Aorta (tissue), 5 donors: ENCODE data around the gene ZNF782. TPM values are rescaled to one million over a fixed set of nuclear protein-coding genes. Genes with fewer than 3 reads are reported as not detected.
A peak's percentile ranks its signal among the peaks of the same experiment; 100 is the strongest.
"Not testable (repeated sequence)": the region's sequence is repeated elsewhere in the genome, so short reads cannot be mapped to it uniquely, and the experiment has no call there.

ENCODE experiments used
- ATAC-seq: fragments of 200-7000 bp; cut with Tn5 transposase; one replicate; pipeline ENCODE4 v1.9.1; 2022; ENCODE audit warnings: moderate library complexity; ENCODE audit not compliant: low FRiP score
- DNase-seq, 2 donors: peaks; one replicate each; pipeline ENCODE4 v3.0.0-alpha.2; 2020
- H3K27ac ChIP-seq, 2 donors: one replicate each; pipeline ENCODE4 v1.5.1; 2013; ENCODE audit warnings: low read length in 2 of 2, mild to moderate bottlenecking in 2 of 2, moderate library complexity in 2 of 2, control low read depth in 1 of 2, inconsistent platforms in 1 of 2, low read depth in 1 of 2
- H3K27me3 ChIP-seq, 2 donors: one replicate each; pipeline ENCODE4 v1.6.1; 2013; ENCODE audit warnings: control low read depth in 1 of 2, low read length in 1 of 2, mild to moderate bottlenecking in 1 of 2, moderate library complexity in 1 of 2; ENCODE audit not compliant: insufficient read depth in 2 of 2, control insufficient read depth in 1 of 2
- H3K36me3 ChIP-seq, 2 donors: one replicate each; pipeline ENCODE4 v1.6.1; 2013; ENCODE audit warnings: control low read depth in 1 of 2, low read length in 1 of 2, mild to moderate bottlenecking in 1 of 2; ENCODE audit not compliant: insufficient read depth in 2 of 2, control insufficient read depth in 1 of 2
- H3K4me1 ChIP-seq, 2 donors: one replicate each; pipeline ENCODE4 v1.6.1; 2013; ENCODE audit warnings: low read length in 2 of 2, control low read depth in 1 of 2, mild to moderate bottlenecking in 1 of 2, moderate library complexity in 1 of 2; ENCODE audit not compliant: insufficient read depth in 2 of 2, control insufficient read depth in 1 of 2
- H3K4me3 ChIP-seq, 2 donors: one replicate each; pipeline ENCODE4 v1.5.1; 2013; ENCODE audit warnings: low read length in 2 of 2, control low read depth in 1 of 2, mild to moderate bottlenecking in 1 of 2
- H3K9me3 ChIP-seq: one replicate; pipeline ENCODE4 v1.6.1; 2013; ENCODE audit warnings: mild to moderate bottlenecking, low read length; ENCODE audit not compliant: control insufficient read depth
- WGBS, 2 donors: extraction: QIAGEN DNeasy Blood & Tissue Kit; methylation state at CpG; one replicate each; pipeline ENCODE4 v1.1.7; 2013; 5-methylcytosine and 5-hydroxymethylcytosine counted together
- intact Hi-C, 2 donors: fragments of 100-400 bp; cut with DNase I; formaldehyde crosslinking; loops; one replicate each; pipeline versions ENCODE4 v1.14.2 to v1.15.0; 2022
- polyA plus RNA-seq, 2 donors: library from polyadenylated mRNA; stranded (reverse); fragments of 200-250 nt; gene quantifications; one replicate each; pipeline ENCODE4 v1.2.3, GENCODE V29; 2013
- total RNA-seq, 2 donors: library from RNA; stranded (reverse); fragmentation: NEBNext Ultra II Directional; extraction: Animal tissue kit (Norgen Biotek cat#: 25700); gene quantifications; one replicate each; pipeline ENCODE4 v1.2.1, GENCODE V29; 2021
- donor health status: healthy with polysubstance abuse.
- donor health status: Bipolar disorder and iron deficiency.
- donor health status: DM: no; HTN: no; CAD: no.
- donor health status: DM: no; HTN: no; CAD: no.
- donor health status: DM: yes; HTN: yes; CAD: no.

The ZNF782 gene
- total and polyA plus RNA-seq, 4 donors, result 1.1 to 9.5 (median 4.5) TPM

DNA sequence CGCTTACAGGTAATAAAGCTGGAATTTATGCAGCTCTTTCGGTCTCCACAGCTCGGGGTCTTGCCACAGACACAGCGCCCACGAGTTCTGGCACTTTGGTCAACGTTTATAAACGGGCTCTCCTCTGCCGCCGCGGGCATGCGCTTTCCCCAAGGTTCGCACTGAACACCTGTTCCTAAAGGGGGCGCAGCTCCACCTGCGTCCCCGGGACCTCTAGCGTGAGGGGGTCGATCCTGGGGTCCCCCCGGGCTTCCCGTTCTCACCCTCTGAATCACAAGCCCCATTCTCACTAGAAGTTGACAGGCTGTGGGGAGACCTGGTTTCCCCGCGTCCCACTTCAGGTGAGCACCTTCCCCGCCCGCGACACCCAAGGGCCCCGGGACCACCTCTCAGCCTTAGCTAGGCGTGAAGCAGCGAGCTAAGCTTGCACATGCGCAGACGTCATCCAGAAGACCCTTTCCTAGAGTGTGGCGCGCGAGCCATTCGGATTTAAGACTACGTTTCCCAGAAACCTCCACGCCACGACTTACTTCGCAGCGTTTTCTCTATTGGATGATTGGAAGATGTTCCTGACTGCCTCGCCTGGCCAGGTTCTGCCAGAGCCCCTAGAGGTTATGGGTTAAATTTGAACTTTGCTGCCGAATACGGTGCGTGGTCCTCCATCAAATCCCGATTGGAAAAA is 21.3 kb upstream of the ZNF782 start:
- DNase-seq (peak in 1 of 2 donors; percentile 48), ATAC-seq (peak; percentile 54)
- no peaks in the 10 kb centered on the region for H3K36me3 ChIP-seq
- no peak overlapping the region for H3K27ac ChIP-seq
- H3K4me3 ChIP-seq, result peak overlapping the region in 1 of 2 donors; percentile 25
- peaks cover 0 to 2% of the 10 kb centered on the region in 2 donors for H3K4me1 ChIP-seq
- 1% methylated on average over 43 of the region's 43 CpGs for WGBS, 2 donors
- H3K27me3 ChIP-seq, result no peaks in the 10 kb centered on the region
- intact Hi-C loops, result no loop called here
- H3K9me3 ChIP-seq, result no peaks in the 10 kb centered on the region

DNA sequence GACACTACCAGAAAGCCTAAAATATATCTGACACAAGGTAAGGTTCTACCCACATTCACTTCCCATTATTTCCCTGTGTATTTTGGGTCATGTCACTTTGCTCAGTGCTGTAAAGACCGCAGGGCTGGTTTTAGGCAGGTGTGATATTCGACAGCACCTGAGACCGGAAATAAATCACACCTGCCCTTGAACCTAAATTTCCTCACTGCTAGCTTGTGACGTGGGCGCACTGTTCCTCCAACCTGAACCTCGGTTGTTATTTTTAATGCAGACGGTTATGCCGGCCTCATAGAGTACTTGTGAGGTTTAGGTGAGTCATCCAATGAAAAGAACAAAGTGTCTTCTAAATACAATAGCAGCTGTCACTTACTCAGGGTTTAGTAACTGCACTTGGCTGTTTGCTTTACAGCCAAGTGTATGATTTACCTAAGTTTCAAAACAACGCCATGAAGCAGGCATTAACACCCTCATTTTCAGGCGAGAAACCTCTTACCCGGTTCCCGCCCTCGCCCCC is 20.7 kb upstream of the ZNF782 start:
- H3K4me3 ChIP-seq, result no peak overlapping the region

DNA sequence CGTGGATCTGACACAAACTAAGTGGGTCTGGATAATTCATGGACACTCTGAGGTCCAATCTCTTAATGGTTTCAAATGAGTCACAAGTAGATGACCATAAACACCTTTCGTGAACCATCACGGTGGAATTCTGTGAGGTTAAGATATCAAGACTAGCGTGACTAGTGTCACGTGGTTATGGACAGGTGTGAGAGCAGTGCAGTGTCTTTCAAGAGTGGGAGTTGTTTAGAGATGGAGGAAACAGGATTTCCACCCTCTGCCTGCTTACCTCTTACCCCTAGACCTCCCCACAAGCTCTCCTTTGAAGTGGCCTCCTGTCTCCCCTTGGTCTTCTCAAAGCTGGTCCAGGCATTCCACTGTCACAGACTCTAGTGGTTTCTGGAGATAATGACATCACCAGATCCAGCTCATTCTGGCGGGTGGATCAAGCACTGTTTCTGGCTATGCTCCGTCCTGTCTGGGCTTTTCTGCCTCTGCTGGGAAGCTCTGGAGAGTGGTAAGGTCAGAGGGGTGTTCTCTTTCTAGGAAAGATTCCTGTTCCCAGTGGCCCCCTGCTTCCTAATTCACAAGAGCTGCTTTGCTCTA is 20.0 kb upstream of the ZNF782 start:
- intact Hi-C loops, result no loop called here
- Histone ChIP-seq H3K4me1 (peaks cover 0 to 2% of the 10 kb centered on the region in 2 donors), H3K36me3 (no peaks in the 10 kb centered on the region), H3K27ac (no peak overlapping the region), H3K27me3 (no peaks in the 10 kb centered on the region), H3K9me3 (no peaks in the 10 kb centered on the region), H3K4me3 (no peak overlapping the region)
- ATAC-seq (no peak), DNase-seq (no peak)
- WGBS, 2 donors, result 83 to 85% methylated on average over 7 of the region's 7 CpGs

More for the DNA sequence above, 20.7 kb upstream of the ZNF782 start:
- ATAC-seq (no peak), DNase-seq (no peak)
- H3K27me3 ChIP-seq, result no peaks in the 10 kb centered on the region
- WGBS, 2 donors, result 41 to 43% methylated on average over 13 of the region's 13 CpGs
- H3K27ac ChIP-seq, result no peak overlapping the region
- H3K9me3 ChIP-seq, result no peaks in the 10 kb centered on the region
- intact Hi-C loops, result no loop called here
- no peaks in the 10 kb centered on the region for H3K36me3 ChIP-seq
- peaks cover 0 to 2% of the 10 kb centered on the region in 2 donors for H3K4me1 ChIP-seq

DNA sequence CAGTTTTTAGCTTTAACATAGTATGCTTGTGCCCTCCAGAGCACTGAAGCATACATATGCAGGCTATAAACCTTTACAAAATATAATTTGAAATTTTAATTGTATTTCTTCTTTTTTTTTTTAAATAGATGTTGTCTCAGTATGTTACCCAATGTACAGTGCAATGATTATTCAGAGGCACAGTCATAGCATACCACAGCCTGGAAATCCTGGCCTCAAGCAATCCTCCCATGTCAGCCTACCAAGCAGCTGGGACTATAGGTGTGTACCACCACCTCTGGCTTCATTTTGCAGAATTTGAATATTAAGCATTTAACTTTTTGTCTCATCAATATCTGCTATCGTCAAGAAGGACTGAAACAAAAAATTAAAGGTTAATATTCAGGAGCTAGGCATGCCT is 16.9 kb upstream of the ZNF782 start:
- H3K36me3 ChIP-seq, result no peaks in the 10 kb centered on the region
- ATAC-seq (no peak), DNase-seq (no peak)
- H3K4me1 ChIP-seq, result peaks cover 0 to 2% of the 10 kb centered on the region in 2 donors
- 88 to 90% methylated on average over 1 of the region's 1 CpG for WGBS, 2 donors
- intact Hi-C loops, result no loop called here
- H3K4me3 ChIP-seq, result no peak overlapping the region
- H3K27ac ChIP-seq, result no peak overlapping the region
- H3K27me3 ChIP-seq, result no peaks in the 10 kb centered on the region
- H3K9me3 ChIP-seq, result no peaks in the 10 kb centered on the region

DNA sequence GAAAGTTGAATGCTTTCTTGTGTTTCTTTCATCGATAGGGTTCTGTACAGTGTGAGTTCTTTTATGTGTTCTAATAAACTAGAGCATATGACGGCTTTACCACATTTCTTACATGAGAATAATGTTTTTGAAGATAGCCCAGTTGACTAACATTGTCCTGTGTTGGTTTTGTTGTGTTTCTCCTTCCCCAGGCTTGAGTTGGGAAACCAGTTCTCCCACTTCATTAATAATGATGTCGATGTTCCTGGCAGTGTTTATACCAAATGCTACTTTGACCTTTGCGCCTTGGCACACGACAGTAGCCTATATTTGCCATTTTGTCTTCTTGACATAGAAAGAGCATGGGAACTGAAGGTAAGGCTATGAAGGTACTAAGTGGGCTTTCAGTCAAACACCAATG is 14.4 kb upstream of the ZNF782 start:
- DNase-seq, result no peak
- Histone ChIP-seq H3K27me3 (no peaks in the 10 kb centered on the region), H3K4me1 (no peaks in the 10 kb centered on the region), H3K9me3 (no peaks in the 10 kb centered on the region), H3K27ac (no peak overlapping the region), H3K4me3 (no peak overlapping the region), H3K36me3 (no peaks in the 10 kb centered on the region)
- ATAC-seq, result no peak
- whole genome bisulfite sequencing, 2 donors, result 86 to 88% methylated on average over 5 of the region's 5 CpGs
- intact Hi-C loops, result no loop called here

DNA sequence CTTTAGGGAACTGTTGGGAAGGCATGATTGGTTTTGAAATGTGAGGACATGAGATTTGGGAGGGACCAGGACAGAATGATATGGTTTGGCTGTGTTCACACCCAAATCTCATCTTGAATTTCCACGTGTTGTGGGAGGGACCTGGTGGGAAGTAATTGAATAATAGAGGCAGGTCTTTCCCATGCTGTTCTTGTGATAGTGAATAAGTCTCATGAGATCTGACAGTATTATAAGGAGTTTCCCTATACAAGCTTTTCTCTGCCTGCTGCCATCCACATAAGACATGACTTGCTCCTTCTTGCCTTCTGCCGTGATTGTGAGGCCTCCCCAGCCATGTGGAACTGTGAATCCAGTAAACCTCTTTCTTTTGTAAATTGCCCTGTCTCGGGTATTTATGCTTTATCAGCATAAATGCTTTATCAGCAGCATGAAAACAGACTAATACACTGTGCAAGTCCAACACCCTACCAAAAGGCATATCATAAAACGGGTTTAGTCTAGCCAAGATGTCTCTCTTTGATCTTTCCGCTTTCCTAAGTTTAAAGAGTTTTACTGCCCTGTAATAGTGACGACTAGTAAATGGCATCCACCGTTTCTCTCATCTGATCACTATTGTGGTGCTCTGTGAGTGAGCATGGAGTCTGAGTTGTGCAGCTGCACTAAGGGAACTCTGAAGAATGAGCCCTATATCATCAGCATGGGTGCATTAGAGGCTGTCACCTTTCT is 12.9 kb upstream of the ZNF782 start:
- no peaks in the 10 kb centered on the region for H3K27me3 ChIP-seq
- DNase-seq (no peak), ATAC-seq (no peak)
- no peak overlapping the region for H3K4me3 ChIP-seq
- WGBS, 2 donors, result 64% methylated on average over 7 of the region's 7 CpGs
- intact Hi-C loops, result no loop called here
- no peaks in the 10 kb centered on the region for H3K4me1 ChIP-seq
- no peaks in the 10 kb centered on the region for H3K36me3 ChIP-seq
- H3K9me3 ChIP-seq, result no peaks in the 10 kb centered on the region
- H3K27ac ChIP-seq, result no peak overlapping the region

DNA sequence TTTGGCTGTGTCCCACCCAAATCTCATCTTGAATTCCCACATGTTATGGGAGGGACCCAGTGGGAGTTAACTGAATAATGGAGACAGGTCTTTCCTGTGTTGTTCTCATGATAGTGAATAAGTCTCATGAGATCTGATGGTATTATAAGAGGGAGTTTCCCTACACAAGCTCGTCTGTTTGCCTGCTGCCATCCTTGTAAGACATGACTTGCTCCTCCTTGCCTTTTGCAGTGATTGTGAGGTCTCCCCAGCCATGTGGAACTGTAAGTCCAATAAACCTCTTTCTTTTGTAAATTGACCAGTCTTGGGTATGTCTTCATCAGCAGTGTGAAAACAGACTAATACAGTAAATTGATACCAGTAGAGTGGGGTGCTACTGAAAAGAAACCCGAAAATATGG is 10.9 kb upstream of the ZNF782 start:
- intact Hi-C loops, H3K27me3 ChIP-seq, H3K9me3 ChIP-seq, H3K4me3 ChIP-seq, H3K4me1 ChIP-seq, H3K27ac ChIP-seq, DNase-seq, ATAC-seq, H3K36me3 ChIP-seq: not testable (repeated sequence)
- WGBS, 2 donors, result 67 to 78% methylated on average over 2 of the region's 2 CpGs

DNA sequence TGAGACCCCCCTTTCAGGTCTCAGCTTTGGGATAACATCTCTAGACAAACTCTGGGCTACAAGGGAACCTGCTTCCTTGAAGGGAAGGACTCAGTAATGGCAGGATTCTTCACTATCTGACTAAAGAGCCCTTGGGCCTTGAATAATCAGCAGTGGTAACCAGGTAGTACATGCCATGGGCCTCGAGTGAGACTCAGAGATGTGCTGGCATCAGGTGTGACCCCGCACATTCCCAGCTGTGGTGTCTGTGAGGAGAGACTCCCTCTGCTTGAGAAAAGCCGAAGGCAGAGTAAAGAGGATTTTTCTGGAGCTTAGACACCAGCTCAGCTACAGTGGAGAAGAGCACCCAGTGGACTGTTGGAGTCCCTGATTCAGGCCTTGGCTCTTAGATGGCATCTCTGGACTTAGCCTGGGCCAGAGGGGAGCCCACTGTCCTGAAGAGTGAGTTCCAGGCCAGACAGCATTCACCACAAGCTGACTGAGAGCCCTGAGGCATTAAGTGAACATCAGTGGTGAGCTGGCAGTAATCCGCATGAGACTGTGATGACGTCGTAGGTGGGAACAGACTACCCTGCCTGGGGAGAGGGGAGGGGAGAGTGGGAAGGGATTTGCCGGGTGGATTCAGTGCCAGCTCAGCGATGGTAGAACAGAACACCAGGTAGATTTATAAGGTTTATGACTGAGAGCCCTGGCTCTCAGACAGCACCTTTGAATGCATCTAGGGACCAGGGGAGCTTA is 5.3 kb upstream of the ZNF782 start:
- ATAC-seq, result no peak
- Histone ChIP-seq H3K27me3 (no peaks in the 10 kb centered on the region), H3K9me3 (no peaks in the 10 kb centered on the region), H3K4me3 (no peak overlapping the region), H3K36me3 (no peaks in the 10 kb centered on the region), H3K27ac (no peak overlapping the region), H3K4me1 (no peaks in the 10 kb centered on the region)
- intact Hi-C loops, result loop anchor here in 1 of 2 donors (5.0 kb wide), 1 partner anchor 538 kb away; no protein-coding TSS in a partner anchor
- DNase-seq, result no peak
- 77% methylated on average over 8 of the region's 8 CpGs for WGBS, 2 donors
